Measurements from ENCODE around the gene KCNAB1. TPM values are rescaled to one million over a fixed set of nuclear protein-coding genes. Genes with fewer than 3 reads are reported as not detected.

The KCNAB1 gene
- total and polyA plus RNA-seq, 2 of the 8 experiments (the other 6 are each of a cell fraction or from before 2014, with no cell fraction given), result 0.51 to 2.3 TPM

DNA sequence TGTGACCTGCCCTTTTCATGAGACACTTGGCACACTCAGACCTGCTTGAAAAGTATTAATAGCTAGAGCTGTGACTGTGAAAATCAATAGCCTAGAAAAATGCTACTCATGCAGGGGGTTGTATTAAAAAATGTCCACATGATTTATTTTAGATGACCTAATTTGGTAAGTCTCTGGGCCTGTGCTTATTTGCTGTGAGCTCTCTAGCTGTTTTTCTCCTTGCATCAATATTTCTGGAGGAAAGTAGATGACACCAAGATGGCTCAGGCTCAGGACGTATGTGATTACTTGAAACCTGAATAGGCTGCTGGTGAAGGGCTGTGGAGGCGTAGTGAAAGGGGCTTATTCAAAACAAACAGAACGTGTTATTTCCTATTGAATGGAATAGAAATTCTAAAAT lies 29.5 kb downstream of the KCNAB1 start:
- no peak overlapping the region for H3K4me3 ChIP-seq (ENCODE audit: extremely low read depth in 1 of 4, insufficient read depth in 2 of 4, low read depth in 3 of 4, low read length in 4 of 4)
- no peak overlapping the region for H3K56ac ChIP-seq (replicated peaks; ENCODE audit: insufficient read length, low read depth, low read length)
- H3K27ac ChIP-seq (ENCODE audit: low read depth, low read length), result no peak overlapping the region
- H4K20me1 ChIP-seq (replicated peaks in 1 of 2; ENCODE audit: control insufficient read depth in 1 of 2, insufficient read depth in 2 of 2, low read length in 2 of 2), result no peaks in the 10 kb centered on the region
- H3K4ac ChIP-seq (replicated peaks; ENCODE audit: insufficient read length, low read depth, low read length), result no peak overlapping the region
- H2BK120ac ChIP-seq (replicated peaks; ENCODE audit: low read depth, low read length), result no peak overlapping the region
- TF ChIP-seq, protein P1, sequence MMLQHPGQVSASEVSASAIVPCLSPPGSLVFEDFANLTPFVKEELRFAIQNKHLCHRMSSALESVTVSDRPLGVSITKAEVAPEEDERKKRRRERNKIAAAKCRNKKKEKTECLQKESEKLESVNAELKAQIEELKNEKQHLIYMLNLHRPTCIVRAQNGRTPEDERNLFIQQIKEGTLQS (IDR thresholded peaks at IDR 0.05; ENCODE audit: insufficient read depth, low read depth, low read length), result no peak
- no peak for TF ChIP-seq RAD21 (IDR thresholded peaks at IDR 0.05 in 1 of 2, conservative IDR thresholded peaks at IDR 0.05 in 1 of 2; ENCODE audit: low read depth in 2 of 2, low read length in 2 of 2)
- TF ChIP-seq TEAD4 (IDR thresholded peaks at IDR 0.05; ENCODE audit: low read depth, low read length), result no peak
- TF ChIP-seq GABPA (IDR thresholded peaks at IDR 0.05; ENCODE audit: borderline replicate concordance, insufficient read depth, low read length), result no peak
- no peak for TF ChIP-seq MAFK (IDR thresholded peaks at IDR 0.05; ENCODE audit: low read depth, low read length)
- no peak for TF ChIP-seq CHD2 (IDR thresholded peaks at IDR 0.05; ENCODE audit: low read length)
- TF ChIP-seq BRCA1 (IDR thresholded peaks at IDR 0.05; ENCODE audit: low read depth, low read length), result no peak
- TF ChIP-seq TBP (IDR thresholded peaks at IDR 0.05; ENCODE audit: low read depth, low read length), result no peak
- TF ChIP-seq GTF2F1 (IDR thresholded peaks at IDR 0.05; ENCODE audit: borderline replicate concordance, low read depth, low read length), result no peak
- no peak for TF ChIP-seq SIN3A (conservative IDR thresholded peaks at IDR 0.05 in 1 of 2, IDR thresholded peaks at IDR 0.05 in 1 of 2; ENCODE audit: low read depth in 1 of 2, low read length in 2 of 2)
- TF ChIP-seq SP1 (IDR thresholded peaks at IDR 0.05; ENCODE audit: low read depth, low read length), result no peak
- no peak for TF ChIP-seq TAF1 (IDR thresholded peaks at IDR 0.05; ENCODE audit: low read depth, low read length)
- TF ChIP-seq CREB1 (IDR thresholded peaks at IDR 0.05), result no peak
- no peak for TF ChIP-seq SRF (IDR thresholded peaks at IDR 0.05; ENCODE audit: low read depth, low read length)
- TF ChIP-seq RXRA (IDR thresholded peaks at IDR 0.05; ENCODE audit: insufficient read depth, low read depth, low read length), result no peak
- no peak overlapping the region for H3K9ac ChIP-seq (replicated peaks in 1 of 4; ENCODE audit: extremely low read depth in 1 of 4, low read depth in 3 of 4, low read length in 3 of 4)
- H3K4me2 ChIP-seq (ENCODE audit: insufficient read depth in 1 of 2, low read depth in 2 of 2, low read length in 2 of 2), result no peak overlapping the region
- peaks cover 2% of the 10 kb centered on the region; the same call in 1 of the 2 replicates for H3K23me2 ChIP-seq (ENCODE audit: low read depth, low read length)
- ChIA-PET POLR2A (ENCODE audit: partially characterized antibody) (no interaction called here), CTCF (ENCODE audit: partially characterized antibody) (interaction anchor here (0.6 to 10.5 kb wide), 63 partner anchors 9 to 991 kb away, joined by 3 to 138 read pairs (median 4); partner anchors contain the start of gene LEKR1)
- DNase-seq (ENCODE audit: low read depth in 1 of 2, low spot score in 2 of 2), result no peak
- no peaks in the 10 kb centered on the region for H3K4me1 ChIP-seq (replicated peaks in 1 of 4; ENCODE audit: control insufficient read depth in 3 of 4, insufficient read depth in 4 of 4, low read length in 3 of 4)
- no peak overlapping the region for H3K14ac ChIP-seq (ENCODE audit: insufficient read length)
- H2BK5ac ChIP-seq (ENCODE audit: low read depth, low read length), result no peak overlapping the region
- no peaks in the 10 kb centered on the region for H3K36me3 ChIP-seq (ENCODE audit: control insufficient read depth in 2 of 4, insufficient read depth in 4 of 4, low read length in 3 of 4)
- WGBS, 2 experiments (ENCODE audit: extremely low coverage in 1 of 2, insufficient coverage in 1 of 2, insufficient read length in 1 of 2, insufficient replicate concordance in 2 of 2, low coverage in 1 of 2, low lambda C conversion rate in 2 of 2, missing lambda C conversion rate in 1 of 2), result 72% methylated on average over 3 of the region's 3 CpGs; no CpG with 5 or more reads in 1 of the 2 experiments
- no peak overlapping the region for H2AK5ac ChIP-seq (ENCODE audit: low read depth, low read length)
- H3K9me3 ChIP-seq (ENCODE audit: insufficient read depth in 2 of 2, low read depth in 1 of 2, low read length in 1 of 2), result no peaks in the 10 kb centered on the region
- no peak overlapping the region for H4K5ac ChIP-seq (ENCODE audit: insufficient read length, low read depth, low read length)
- H2BK20ac ChIP-seq (ENCODE audit: low read length), result no peak overlapping the region
- H3K27me3 ChIP-seq (replicated peaks in 1 of 4; ENCODE audit: control insufficient read depth in 3 of 4, extremely low read depth in 1 of 4, insufficient read depth in 3 of 4, low read length in 3 of 4), result no peaks in the 10 kb centered on the region
- no peak overlapping the region for H4K8ac ChIP-seq (ENCODE audit: extremely low read depth, insufficient read depth, low read length)
- no peak overlapping the region for H2BK15ac ChIP-seq (ENCODE audit: low read length)
- no peak overlapping the region for H3K18ac ChIP-seq (ENCODE audit: extremely low read depth, low read length)
- H3K79me1 ChIP-seq (ENCODE audit: low read depth, low read length), result no peaks in the 10 kb centered on the region
- H3K79me2 ChIP-seq (ENCODE audit: control insufficient read depth in 1 of 2, insufficient read depth in 2 of 2, low read length in 2 of 2), result no peaks in the 10 kb centered on the region
- H2BK12ac ChIP-seq (ENCODE audit: low read depth, low read length), result no peak overlapping the region
- no peak overlapping the region for H2AFZ ChIP-seq (ENCODE audit: low read length)
- no peak overlapping the region for H3K23ac ChIP-seq (ENCODE audit: insufficient read length)
- no peak overlapping the region for H4K91ac ChIP-seq (replicated peaks; ENCODE audit: insufficient read length, low read length)
- no peak for FAIRE-seq

Data from H1 (cell line).